Measurements from ENCODE around the gene BRIP1.
"Not testable (repeated sequence)": the region's sequence is repeated elsewhere in the genome, so short reads cannot be mapped to it uniquely, and the experiment has no call there.

BRIP1 gene

DNA sequence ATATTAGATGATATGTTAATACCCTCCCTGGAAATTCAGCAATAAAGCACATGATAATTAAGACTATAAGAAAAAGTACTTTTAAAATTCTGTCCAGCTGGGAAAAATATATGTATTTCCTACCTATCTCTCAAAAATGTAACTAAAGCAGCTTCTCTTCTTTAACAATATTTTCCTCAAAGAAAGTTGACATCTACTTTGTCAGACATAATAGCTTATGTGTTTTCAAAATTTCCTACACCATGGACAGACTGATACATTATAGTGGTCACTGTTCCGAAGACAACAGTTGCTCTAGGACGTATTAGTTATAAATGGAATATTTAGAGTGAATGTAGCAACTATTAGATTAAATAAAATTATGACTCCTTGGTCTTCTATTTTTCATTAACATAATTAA lies 140.9 kb downstream of the BRIP1 start:
- no peak for DNase-seq

DNA sequence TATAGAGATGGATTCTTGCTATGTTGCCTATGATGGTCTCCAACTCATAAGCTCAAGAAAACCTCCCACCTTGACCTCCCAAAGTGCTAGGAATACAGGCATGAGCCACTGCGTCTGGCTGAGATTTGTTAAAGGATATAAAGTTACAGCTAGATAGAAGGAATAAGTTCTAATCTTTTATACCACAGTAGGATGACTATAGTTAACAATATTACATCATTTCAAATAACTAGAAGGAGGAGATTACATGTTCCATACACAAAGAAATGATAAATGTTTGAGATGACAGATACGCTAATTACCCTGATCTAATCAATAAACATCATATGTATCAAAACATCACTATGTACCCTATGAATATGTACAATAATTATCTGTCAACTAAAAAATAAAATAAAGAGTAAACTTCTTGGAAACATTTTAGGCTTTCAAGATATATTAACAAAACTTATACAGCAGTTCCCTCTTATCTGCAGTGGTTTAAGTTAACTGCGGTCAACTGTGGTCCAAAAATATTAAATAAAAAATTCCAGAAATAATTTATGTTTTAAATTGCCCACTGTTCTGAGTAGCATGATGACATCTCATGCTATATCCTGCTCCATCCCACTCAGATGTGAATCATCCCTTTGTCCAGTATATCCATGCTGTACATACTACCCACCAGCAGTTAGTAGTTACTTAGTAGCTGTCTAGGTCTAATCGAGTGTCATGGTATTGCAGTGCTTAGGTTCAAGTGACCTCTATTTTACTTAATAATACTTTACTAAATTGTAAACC lies 143.1 kb downstream of the BRIP1 start:
- DNase-seq: no peak

DNA sequence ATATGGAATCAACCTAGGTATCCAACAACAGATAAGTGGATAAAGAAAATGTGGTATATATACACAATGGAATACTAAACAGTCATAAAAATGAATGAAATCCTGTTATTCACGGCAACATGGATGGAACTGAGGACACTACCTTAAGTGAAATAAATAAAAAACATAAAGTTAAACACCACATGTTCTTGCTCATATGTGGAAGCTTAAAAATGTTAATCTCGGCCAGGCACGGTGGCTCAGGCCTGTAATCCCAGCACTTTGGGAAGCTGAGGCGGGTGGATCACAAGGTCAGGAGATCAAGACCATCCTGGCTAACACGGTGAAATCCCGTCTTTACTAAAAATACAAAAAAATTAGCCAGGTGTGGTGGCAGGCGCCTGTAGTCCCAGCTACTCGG lies 144.1 kb downstream of the BRIP1 start:
- DNase-seq: not testable (repeated sequence)

DNA sequence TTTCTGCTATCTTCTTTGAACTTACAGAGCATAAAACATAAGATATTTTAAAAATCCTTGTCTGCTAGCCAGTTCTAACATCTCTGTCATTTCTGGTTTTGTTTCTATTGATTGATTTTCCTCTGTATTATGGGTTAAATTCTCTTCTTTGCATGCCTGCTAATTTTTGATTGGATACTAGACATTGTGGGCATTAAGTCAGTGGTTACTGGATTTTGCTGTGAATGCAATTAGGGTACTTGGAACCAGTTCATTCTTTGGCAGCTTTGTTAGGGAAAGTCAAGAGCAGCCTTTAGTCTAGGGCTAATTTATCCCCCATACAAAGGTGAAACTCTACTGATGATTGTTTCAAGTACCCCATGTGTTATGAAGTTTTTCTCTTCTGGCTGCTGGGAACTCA lies 145.3 kb downstream of the BRIP1 start:
- no peak for DNase-seq

DNA sequence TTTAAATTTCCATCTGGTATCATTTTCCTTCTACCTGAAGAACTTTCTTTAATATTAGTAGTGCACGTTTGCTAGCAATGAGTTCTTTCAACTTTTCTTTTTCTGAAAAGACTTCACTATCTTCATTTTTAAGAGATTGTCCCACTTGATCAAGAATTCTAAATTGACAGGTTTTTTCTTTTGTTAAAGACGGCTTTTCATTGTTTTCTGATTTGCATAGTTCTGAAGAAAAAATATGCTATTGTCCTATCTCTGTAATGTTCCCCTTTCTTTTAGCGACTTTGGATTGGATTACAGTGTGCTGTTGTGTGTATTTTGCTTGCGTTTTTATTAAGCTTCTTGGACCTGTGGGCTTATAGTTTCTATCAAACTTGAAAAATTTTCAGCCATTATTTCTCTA lies 146.0 kb downstream of the BRIP1 start:
- no peak for DNase-seq

DNA sequence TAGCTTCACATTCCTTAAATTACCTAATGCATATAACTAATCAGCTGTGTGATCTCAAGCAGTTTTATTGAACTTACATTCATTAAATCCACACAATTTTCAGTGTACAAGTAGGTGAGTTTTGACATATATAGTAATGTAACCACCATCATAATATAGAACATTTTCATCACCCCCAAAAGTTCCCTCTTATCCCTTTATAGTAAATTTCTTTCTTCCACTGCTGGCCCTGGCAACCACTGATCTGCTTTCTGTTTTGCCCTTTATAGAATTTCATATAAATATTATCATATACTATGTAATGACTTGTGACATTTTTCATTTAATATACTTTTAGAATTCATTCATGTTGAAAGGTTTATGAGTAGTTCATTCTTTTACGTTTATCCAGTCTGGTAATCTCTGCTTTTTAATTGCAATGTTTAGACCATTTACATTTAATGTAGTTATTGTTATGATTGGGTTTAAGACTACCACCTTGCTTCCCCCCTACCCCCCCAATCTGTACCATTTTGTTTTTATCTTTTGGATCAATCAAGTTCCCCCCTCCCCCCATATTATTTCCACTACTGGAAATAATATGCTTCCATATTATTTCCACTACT lies 147.0 kb downstream of the BRIP1 start:
- DNase-seq: no peak

DNA sequence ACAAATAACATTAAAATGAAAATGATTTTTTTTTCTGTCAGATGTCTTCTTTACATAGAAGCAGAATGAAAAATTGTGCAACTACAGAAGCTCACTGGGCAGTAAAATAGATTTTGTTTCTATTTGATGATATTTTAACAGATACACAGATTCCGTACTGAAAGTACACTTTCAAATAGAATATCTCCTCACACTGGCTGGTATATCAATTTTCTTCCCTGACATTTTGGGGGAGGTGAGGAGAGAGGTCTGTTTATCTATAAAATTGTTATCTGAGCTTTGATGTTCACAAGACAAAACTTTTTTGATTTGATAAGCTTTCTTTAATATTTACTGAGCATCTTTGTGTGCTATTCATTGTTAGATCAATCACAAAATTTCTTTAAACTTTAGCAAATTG lies 148.0 kb downstream of the BRIP1 start:
- no peak for DNase-seq

DNA sequence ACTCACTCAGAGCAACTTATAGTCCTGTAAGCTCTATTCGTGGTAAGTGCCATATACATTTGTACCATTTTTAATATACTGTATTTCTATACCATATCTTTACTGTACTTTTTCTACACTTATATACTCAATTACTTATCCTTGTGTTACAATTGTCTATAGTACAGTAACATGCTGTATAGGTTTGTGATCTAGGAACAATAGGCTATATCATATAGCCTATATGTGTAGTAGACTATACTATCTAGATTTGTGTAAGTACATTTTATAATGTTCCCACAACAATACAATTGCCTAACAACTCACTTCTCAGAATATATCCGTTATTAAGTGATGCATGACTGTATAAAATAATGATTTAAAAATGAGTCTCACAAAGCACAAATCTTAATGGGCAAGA lies 149.0 kb downstream of the BRIP1 start:
- DNase-seq: no peak

DNA sequence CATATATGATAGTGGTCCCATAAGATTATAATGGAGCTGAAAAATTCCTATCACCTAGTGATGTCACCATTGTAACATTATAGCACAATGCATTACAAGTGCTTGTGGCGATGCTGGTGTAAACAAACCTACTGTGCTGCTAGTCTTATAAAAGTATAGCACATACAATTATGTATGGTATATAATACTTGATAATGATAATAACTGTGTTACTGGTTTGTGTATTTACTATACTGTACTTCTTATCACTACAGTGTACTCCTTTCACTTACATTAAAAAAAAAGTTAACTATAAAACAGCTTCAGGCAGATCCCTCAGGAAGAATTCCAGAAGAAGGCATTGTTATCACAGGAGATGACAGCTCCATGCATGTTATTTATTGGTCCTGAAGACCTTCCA lies 150.3 kb downstream of the BRIP1 start:
- DNase-seq: no peak

DNA sequence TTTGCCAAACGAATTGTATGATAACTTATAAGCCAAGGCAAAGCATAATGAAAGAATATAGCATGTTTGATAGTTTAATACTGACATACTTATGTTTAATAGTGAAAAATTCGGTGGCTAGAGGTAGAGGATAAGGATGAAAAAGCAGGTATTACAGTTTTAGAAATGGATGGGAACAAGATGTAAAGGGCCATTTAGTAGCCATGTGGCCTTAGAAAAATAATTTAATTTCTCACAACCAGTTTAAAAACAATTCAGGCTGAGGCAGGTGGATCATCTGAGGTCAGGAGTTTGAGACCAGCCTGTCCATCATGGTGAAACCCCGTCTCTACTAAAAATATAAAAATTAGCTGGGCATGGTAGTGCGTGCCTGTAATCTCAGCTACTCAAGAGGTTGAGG lies 152.8 kb downstream of the BRIP1 start:
- no peak for DNase-seq

DNA sequence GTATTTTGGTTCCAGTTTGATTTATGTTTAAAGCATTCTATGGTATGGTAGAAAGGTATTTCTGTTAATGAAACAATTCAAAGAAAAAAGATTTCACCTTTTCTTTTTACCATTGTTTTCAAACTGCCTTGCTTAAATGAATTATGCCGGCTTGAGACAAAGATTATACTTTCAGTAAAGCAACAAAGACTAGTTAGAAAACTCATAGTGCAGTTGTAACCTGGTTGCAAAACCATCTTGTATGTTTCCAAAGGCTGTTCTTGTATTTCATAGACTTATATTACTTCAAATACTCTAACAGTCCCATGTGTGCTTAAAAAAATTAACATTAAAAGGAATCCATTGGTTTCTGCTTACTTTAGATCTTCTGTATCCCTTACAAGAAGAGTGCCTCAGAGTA lies 153.8 kb downstream of the BRIP1 start:
- no peak for DNase-seq

DNA sequence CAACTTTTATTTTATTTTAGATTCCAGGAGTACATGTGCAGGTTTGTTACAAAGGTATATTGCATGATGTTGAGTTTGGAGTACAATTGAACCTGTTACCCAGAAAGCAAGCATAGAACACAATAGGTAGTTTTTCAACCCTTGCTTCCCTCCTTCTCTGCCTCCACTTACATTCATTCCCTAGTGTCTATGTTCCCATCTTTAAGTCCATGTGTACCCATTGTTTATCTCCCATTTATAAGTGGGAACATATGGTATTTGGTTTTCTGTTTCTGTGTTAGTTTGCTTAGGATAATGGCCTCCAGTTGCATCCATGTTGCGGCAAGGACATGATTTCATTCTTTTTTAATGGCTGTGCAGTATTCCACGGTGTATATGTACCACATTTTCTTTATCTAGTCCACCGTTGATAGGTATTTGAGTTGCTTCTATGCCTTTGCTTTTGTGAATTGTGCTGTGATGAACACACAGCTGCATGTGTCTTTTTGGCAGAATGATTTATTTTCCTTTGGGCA lies 158.3 kb downstream of the BRIP1 start:
- no peak for DNase-seq

DNA sequence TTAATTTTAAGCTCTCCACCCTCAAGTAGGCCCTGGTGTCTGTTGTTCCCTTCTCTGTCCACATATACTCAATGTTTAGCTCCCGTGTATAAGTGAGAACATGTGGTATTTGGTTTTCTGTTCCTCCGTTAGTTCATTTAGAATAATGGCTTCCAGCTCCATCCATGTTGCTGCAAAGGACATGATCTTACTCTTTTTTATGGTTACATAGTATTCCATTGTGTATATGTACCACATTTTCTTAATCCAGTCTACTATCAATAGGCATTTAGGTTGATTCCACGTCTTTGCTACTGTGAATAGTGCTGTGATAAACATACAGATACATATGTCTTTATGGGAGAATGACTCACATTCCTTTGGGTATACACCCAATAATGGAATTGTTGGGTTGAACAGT lies 160.9 kb downstream of the BRIP1 start:
- no peak for DNase-seq

DNA sequence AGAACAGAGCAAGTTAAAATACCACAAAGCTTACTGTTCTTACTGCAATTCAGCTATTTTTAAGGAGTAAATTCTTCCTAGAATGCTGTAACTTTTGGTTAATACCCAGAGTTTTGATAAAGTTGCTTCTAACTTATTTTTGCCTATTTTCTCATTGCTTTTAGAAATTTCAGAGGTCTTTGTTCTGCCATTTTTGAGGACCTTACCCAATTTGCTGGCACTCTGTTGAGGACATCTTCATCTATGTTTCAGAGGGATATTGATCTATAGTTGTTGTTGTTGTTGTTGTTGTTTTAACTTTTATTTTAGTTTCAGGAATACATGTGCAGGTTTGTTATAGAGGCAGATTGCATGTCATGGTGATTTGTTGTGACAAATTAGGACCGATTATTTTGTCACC lies 161.3 kb downstream of the BRIP1 start:
- DNase-seq: no peak

DNA sequence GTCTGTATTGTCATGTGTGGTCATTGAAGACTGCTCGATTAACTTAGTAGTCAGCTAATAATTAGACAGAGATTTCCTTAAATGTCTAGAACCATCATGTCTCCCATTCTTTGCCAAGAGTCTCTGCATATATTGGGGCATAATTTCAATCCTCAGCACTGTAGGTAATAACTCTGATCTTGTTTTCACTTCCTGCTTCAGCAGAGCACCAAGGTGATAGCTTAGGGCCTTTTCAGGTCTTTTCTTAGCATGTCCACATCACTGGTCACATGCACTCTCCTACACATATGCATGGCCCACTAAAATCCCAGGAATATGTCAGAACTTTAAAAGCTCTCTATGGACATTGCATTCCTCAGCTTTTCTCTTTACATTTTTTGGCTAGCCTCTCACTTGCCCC lies 162.0 kb downstream of the BRIP1 start:
- no peak for DNase-seq

DNA sequence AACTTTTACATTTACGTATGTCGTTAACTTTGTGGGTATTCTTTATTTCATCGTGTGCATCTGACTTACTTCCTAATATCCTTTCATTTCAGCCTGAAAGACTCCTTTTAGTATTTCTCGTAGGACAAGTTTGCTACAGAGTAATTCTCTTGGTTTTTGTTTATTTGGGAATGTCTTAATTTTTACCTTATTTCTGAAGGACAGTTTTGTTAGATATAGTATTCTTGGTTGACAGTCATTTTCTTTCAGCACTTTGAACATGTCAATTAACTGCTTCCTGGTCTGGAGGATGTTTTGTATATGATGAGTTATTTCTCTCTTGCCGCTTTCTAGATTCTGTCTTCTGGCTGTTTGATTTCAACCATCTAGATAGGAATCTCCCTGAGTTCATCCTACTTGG lies 163.1 kb downstream of the BRIP1 start:
- no peak for DNase-seq

DNA sequence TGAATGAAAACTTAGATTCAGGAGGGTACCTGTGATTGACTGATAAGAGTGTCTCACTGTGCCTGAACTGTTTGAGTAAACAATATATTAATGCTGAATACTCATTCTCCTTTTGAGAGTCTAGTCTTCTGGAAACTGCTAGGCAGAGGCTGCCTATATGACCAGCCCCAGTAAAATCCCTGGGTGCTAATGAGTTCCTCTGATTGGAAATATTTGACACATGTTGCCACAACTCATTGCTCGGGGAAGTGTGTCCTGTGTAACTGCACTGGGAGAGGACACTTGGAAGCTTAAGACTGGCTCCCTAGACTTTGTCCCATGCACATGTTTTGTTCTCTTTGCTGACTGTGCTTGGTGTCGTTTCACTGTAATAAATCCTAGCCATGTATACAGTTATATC lies 163.6 kb downstream of the BRIP1 start:
- DNase-seq: no peak

DNA sequence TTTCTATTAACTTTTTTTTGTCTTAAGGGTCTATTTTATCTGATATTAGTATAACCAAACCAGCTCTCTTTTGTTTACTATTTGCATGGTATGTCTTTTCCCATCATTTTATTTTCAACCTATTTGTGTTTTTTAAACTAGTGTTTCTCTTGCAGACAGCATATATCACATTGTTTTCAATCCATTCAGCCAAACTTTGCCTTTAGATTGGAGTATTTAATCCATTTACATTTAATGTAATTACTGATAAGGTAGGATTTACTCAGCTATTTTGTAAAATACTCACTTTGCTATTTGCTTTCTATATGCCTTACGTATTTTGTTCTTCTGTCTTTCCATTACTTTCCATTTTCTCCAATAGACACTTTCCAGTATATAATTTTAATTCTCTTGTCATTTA lies 164.3 kb downstream of the BRIP1 start:
- no peak for DNase-seq

DNA sequence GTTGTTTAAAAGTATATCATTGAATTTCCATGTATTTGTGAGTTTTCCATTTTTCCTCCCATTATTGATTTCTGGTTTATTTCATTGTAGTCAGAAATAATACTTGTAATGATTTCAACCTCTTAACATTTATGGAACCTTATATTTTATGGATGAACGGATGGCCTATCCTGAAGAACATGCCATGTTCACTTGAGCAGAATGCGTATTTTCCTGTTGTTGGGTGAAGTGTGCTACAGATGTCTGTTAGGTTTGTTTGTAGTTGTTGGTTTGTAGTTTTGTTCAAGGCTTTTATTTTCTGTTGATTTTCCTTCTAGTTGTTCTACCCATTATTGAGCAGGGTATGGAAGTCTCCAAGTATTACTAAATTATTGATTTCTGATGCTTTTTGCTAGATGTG lies 165.1 kb downstream of the BRIP1 start:
- DNase-seq: no peak

DNA sequence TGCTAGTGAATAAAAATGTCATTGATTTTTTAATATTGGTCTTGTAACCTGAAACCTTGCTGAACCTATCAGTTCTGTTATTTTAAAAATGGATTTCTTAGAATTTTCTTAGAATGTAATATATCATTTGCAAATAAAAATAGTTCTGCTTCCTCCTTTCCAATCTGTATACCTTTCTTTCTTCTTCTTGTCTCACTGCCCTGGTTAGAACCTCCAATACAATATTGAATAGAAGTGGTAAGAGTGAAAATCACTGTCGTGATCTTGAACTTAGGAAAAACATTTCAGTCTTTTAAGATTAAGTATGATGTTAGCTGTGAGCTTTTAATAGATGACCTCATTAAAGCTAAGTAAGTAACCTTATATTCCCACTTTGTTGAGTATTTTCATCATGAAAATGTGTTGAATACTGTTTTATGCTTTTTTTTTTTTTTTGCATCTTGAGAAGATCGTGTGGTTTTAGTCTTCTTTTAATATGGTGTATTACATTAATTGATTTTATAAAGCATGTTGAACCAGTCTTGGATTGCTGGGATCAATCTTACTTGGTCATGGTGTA lies 167.5 kb downstream of the BRIP1 start:
- no peak for DNase-seq

DNA sequence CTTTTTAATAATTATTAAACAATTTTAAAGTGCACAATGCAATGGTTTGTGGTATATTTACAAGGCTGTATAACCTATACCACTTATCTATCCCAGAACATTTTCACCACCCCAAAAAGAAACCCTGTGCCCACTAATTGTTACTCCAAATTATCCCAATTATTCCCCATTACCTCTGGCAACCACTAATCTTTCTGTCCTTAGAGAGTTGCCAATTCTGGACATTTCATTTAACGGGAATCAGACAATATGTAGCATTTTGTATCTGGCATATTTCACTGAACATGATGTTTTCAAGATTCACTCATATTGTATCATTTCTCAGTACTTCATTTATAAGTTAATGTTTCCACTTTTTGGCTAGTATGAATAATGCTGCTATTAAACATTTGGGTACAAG lies 169.2 kb downstream of the BRIP1 start:
- no peak for DNase-seq

DNA sequence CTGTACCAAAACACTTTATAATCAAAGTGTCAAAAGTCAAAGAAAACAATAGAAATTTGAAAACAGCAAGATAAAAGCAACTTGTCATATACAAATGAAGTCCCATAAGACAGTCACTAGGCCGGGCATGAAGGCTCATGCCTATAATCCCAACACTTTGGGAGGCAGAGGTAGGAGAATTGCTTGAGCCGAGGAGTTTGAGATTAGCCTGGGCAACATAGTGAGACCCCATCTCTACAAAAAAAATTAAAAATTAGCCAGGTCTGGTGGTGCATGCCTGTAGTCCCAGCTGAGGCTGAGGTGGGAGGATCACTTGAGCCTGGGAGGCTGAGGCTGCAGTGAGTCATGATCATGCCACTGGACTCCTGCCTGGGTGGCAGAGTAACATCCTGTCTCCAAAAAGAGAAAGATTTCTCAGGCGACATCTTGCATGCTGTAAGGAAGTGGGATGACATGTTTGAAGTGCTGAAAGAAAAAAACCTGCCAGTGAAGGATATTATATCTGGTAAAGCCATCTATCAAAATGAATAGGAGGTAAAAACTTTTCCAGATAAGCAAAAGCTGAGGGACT lies 173.6 kb downstream of the BRIP1 start:
- DNase-seq: no peak

DNA sequence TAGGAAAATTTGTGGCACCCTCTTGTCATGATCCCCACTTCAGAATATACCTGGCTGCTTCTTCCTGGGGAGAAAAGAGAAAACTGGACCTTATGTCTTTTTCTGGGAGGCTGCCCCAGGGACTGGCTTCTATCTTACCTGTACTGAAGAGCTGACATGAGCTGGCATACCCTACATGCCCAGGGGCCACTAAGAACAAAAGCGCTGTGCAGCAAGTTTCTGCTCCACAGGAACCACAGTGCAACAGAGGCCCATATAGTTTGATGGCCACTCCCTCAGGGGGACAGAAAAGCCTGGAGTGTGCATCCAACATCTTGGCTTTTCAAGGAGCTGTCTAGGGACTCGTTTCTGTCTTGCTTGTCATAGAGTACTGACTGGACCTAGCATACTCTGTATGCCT lies 175.6 kb downstream of the BRIP1 start:
- no peak for DNase-seq

DNA sequence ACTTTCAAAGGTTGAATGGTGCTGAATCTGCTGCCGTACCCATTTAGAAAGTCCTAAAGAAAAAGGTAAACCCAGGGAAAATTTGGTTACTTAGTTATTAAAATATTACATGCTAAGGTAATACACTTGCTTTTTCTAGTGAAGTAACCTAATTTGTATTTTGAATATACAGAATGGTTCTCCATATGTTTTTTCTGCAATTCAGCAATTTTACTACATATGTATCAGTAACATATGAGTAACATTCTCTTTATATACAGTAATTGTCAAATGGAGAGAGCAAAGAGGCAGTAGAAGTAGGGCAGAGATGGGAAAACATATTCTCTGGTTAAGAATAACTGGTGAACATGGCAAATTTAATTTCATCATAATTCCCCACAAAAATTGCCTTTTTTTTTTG lies 177.2 kb downstream of the BRIP1 start:
- DNase-seq: no peak

Measured in 8988T (cell line).